NCI-H187 (cell line): ENCODE measurements around the gene PLIN3.
"Not testable (repeated sequence)": the region's sequence is repeated elsewhere in the genome, so short reads cannot be mapped to it uniquely, and the experiment has no call there.

Experiments
- DNase-seq, 2 experiments: peaks; one replicate each; lab custom pipeline; 2025; lab: John Stamatoyannopoulos, UW

Gene PLIN3

GRCh38 chr19:4845975-4846374, 21.5 kb downstream of the PLIN3 start:
- DNase-seq: not testable (repeated sequence)

- no peak for DNase-seq
These were observed 22.9 kb downstream of the PLIN3 start for GRCh38 chr19:4844348-4845179.

- DNase-seq: no peak
These were observed 23.9 kb downstream of the PLIN3 start for GRCh38 chr19:4843647-4843965.

GRCh38 chr19:4839192-4839591, 28.3 kb downstream of the PLIN3 start:
- DNase-seq: no peak

GRCh38 chr19:4832776-4833175, 34.7 kb downstream of the PLIN3 start:
- no peak for DNase-seq

- DNase-seq: not testable (repeated sequence)
These were observed 35.5 kb downstream of the PLIN3 start for GRCh38 chr19:4831979-4832340.

- no peak for DNase-seq
These were observed 36.0 kb downstream of the PLIN3 start, which contains the start of gene TICAM1 for GRCh38 chr19:4831304-4831978. TICAM1 (minus strand) TSS chr19:4831712; CDS start chr19:4818377, 13,335 bp downstream.

GRCh38 chr19:4830768-4831265, 36.6 kb downstream of the PLIN3 start:
- DNase-seq: no peak

GRCh38 chr19:4830332-4830731, 37.1 kb downstream of the PLIN3 start:
- no peak for DNase-seq

- no peak for DNase-seq
These were observed 38.3 kb downstream of the PLIN3 start for GRCh38 chr19:4829001-4829712.

- no peak for DNase-seq
These were observed 43.9 kb downstream of the PLIN3 start for GRCh38 chr19:4823577-4823976.

GRCh38 chr19:4822354-4822753, 45.1 kb downstream of the PLIN3 start:
- DNase-seq: not testable (repeated sequence)

- DNase-seq: no peak
These were observed 46.2 kb downstream of the PLIN3 start for GRCh38 chr19:4821265-4821664.

- no peak for DNase-seq
These were observed 49.8 kb downstream of the PLIN3 start for GRCh38 chr19:4817467-4818277.

GRCh38 chr19:4816950-4817278, 50.6 kb downstream of the PLIN3 start:
- DNase-seq: no peak

GRCh38 chr19:4816202-4816949, 51.1 kb downstream of the PLIN3 start:
- DNase-seq: no peak

- peak; percentile 59 to 86 for DNase-seq
These were observed 51.9 kb downstream of the PLIN3 start for GRCh38 chr19:4815426-4816201.

- DNase-seq: no peak
These were observed 52.6 kb downstream of the PLIN3 start for GRCh38 chr19:4814625-4815425.

- DNase-seq: peak; percentile 18 to 21
These were observed 55.9 kb downstream of the PLIN3 start for GRCh38 chr19:4811328-4812131.
